CD4-positive, alpha-beta memory T cell (primary cell): ENCODE measurements around the gene TMEM50A. TPM values are rescaled to one million over a fixed set of nuclear protein-coding genes. Genes with fewer than 3 reads are reported as not detected.
"Not testable (repeated sequence)": the region's sequence is repeated elsewhere in the genome, so short reads cannot be mapped to it uniquely, and the experiment has no call there.

Experiments
- CTCF ChIA-PET: fragments of 350-600 bp; sonication (Branson Sonifier 250); formaldehyde crosslinking; loops from one replicate; lab custom pipeline; 2021; ENCODE audit warnings: inconsistent platforms; ENCODE audit not compliant: partially characterized antibody; lab: Charles Lee
- POLR2A ChIA-PET: fragments of 350-600 bp; sonication (Branson Sonifier 250); formaldehyde crosslinking; loops from one replicate; lab custom pipeline; 2021; ENCODE audit not compliant: partially characterized antibody; lab: Charles Lee
- DNase-seq, 5 donors: peaks; one replicate each; pipeline versions ENCODE4 v3.0.0 to v3.0.0-alpha.2; 2020 to 2022; ENCODE audit warnings: mixed read lengths in 1 of 5
- H3K27ac ChIP-seq: one replicate; pipeline ENCODE4 v1.7.0; 2013; ENCODE audit warnings: low read depth, low read length
- H3K27me3 ChIP-seq: 2 replicates; pipeline ENCODE4 v1.7.0; 2013; ENCODE audit warnings: mild to moderate bottlenecking, low read length, moderate library complexity; ENCODE audit not compliant: insufficient read depth
- H3K36me3 ChIP-seq: 2 replicates; pipeline ENCODE4 v1.7.0; 2013; ENCODE audit warnings: mild to moderate bottlenecking, low read length, moderate library complexity; ENCODE audit not compliant: insufficient read depth
- H3K4me1 ChIP-seq: 2 replicates; pipeline ENCODE4 v1.7.0; 2013; ENCODE audit warnings: mild to moderate bottlenecking, low read length, moderate library complexity; ENCODE audit not compliant: insufficient read depth
- H3K4me3 ChIP-seq, 2 donors: one replicate each; pipeline ENCODE4 v1.7.0; 2013; ENCODE audit warnings: low read length in 2 of 2, mild to moderate bottlenecking in 1 of 2
- H3K9me3 ChIP-seq, 2 donors: one replicate each; pipeline ENCODE4 v1.7.0; 2013; ENCODE audit warnings: low read length in 2 of 2, control low read depth in 1 of 2; ENCODE audit not compliant: control insufficient read depth in 1 of 2
- H3K27ac Mint-ChIP-seq, 7 donors: one replicate each; pipeline ENCODE4 v1.8.0; 2020 to 2021; ENCODE audit warnings: mixed read lengths in 7 of 7, mild to moderate bottlenecking in 6 of 7, inconsistent platforms in 3 of 7, moderate library complexity in 3 of 7
- H3K27me3 Mint-ChIP-seq, 2 donors: one replicate each; pipeline ENCODE4 v1.8.0; 2020 to 2021; ENCODE audit warnings: mixed read lengths in 2 of 2
- H3K36me3 Mint-ChIP-seq, 2 donors: one replicate each; pipeline ENCODE4 v1.8.0; 2020 to 2021; ENCODE audit warnings: mixed read lengths in 2 of 2, inconsistent platforms in 1 of 2, mild to moderate bottlenecking in 1 of 2
- H3K4me1 Mint-ChIP-seq, 4 donors: one replicate each; pipeline ENCODE4 v1.8.0; 2020 to 2021; ENCODE audit warnings: mixed read lengths in 4 of 4, mild to moderate bottlenecking in 1 of 4
- H3K4me3 Mint-ChIP-seq, 8 donors: one replicate each; pipeline ENCODE4 v1.8.0; 2020 to 2021; ENCODE audit warnings: mixed read lengths in 8 of 8, mild to moderate bottlenecking in 7 of 8, moderate library complexity in 6 of 8, inconsistent platforms in 3 of 8
- H3K9me3 Mint-ChIP-seq, 8 donors: one replicate each; pipeline ENCODE4 v1.8.0; 2020 to 2021; ENCODE audit warnings: mixed read lengths in 8 of 8, mild to moderate bottlenecking in 5 of 8, inconsistent platforms in 3 of 8, moderate library complexity in 1 of 8
- intact Hi-C: fragments of 100-400 bp; cut with micrococcal nuclease; formaldehyde crosslinking; loops from one replicate; pipeline ENCODE4 v1.15.1; 2023
- polyA plus RNA-seq, 2 donors: library from polyadenylated mRNA; unstranded; fragments of 300-500 nt; fragmentation: Illumina TruSeq; gene quantifications; one replicate each; pipeline ENCODE4 v1.2.3, GENCODE V29; 2021
- total RNA-seq, 2 experiments: library from RNA; stranded (reverse); gene quantifications; one replicate each; pipeline ENCODE4 v1.2.3, GENCODE V29; 2021

TMEM50A gene
- total and polyA plus RNA-seq, 4 experiments from 2014 or later, result 90.9 to 280 (median 143) TPM

GRCh38 chr1:25302330-25302729 is 35.8 kb upstream of the TMEM50A start:
- H3K9me3 Mint-ChIP-seq, CTCF ChIA-PET, H3K4me1 ChIP-seq, H3K27ac ChIP-seq, H3K4me1 Mint-ChIP-seq, DNase-seq, H3K9me3 ChIP-seq, POLR2A ChIA-PET, H3K27me3 Mint-ChIP-seq, H3K4me3 ChIP-seq, H3K36me3 ChIP-seq, H3K27me3 ChIP-seq, H3K36me3 Mint-ChIP-seq, H3K4me3 Mint-ChIP-seq, intact Hi-C loops: not testable (repeated sequence)
- peak overlapping the region in 3 of 7 donors; percentile 35 to 89 (median 62) for H3K27ac Mint-ChIP-seq

GRCh38 chr1:25304936-25305335 is 33.2 kb upstream of the TMEM50A start:
- H3K4me1 ChIP-seq, H3K9me3 ChIP-seq, CTCF ChIA-PET, H3K27me3 Mint-ChIP-seq, H3K27ac ChIP-seq, H3K4me1 Mint-ChIP-seq, POLR2A ChIA-PET, H3K36me3 Mint-ChIP-seq, H3K9me3 Mint-ChIP-seq, DNase-seq, H3K4me3 ChIP-seq, intact Hi-C loops, H3K36me3 ChIP-seq, H3K4me3 Mint-ChIP-seq, H3K27me3 ChIP-seq: not testable (repeated sequence)
- peak overlapping the region in 2 of 7 donors; percentile 59 to 77 for H3K27ac Mint-ChIP-seq

GRCh38 chr1:25308168-25308567 is 30.0 kb upstream of the TMEM50A start:
- POLR2A ChIA-PET, H3K4me3 ChIP-seq, H3K27me3 Mint-ChIP-seq, H3K27ac ChIP-seq, H3K27ac Mint-ChIP-seq, H3K4me3 Mint-ChIP-seq, H3K4me1 ChIP-seq, H3K27me3 ChIP-seq, H3K36me3 ChIP-seq, H3K9me3 Mint-ChIP-seq, H3K9me3 ChIP-seq, DNase-seq, H3K4me1 Mint-ChIP-seq, CTCF ChIA-PET, intact Hi-C loops, H3K36me3 Mint-ChIP-seq: not testable (repeated sequence)

- intact Hi-C loops, H3K4me3 ChIP-seq, H3K9me3 ChIP-seq, H3K27me3 Mint-ChIP-seq, POLR2A ChIA-PET, H3K27ac ChIP-seq, H3K4me3 Mint-ChIP-seq, H3K27me3 ChIP-seq, DNase-seq, H3K4me1 ChIP-seq, H3K27ac Mint-ChIP-seq, H3K4me1 Mint-ChIP-seq, H3K36me3 ChIP-seq, CTCF ChIA-PET: not testable (repeated sequence)
- peaks cover 0 to 12% (median 0%) of the 10 kb centered on the region in 8 donors for H3K9me3 Mint-ChIP-seq
- H3K36me3 Mint-ChIP-seq, result peaks cover 10 to 11% of the 10 kb centered on the region in 2 donors
These were observed 29.0 kb upstream of the TMEM50A start for GRCh38 chr1:25309085-25309484.

GRCh38 chr1:25309486-25309885 is 28.6 kb upstream of the TMEM50A start:
- H3K4me3 Mint-ChIP-seq, H3K36me3 ChIP-seq, DNase-seq, H3K4me3 ChIP-seq, H3K4me1 Mint-ChIP-seq, H3K27me3 ChIP-seq, H3K9me3 ChIP-seq, H3K27ac Mint-ChIP-seq, POLR2A ChIA-PET, intact Hi-C loops, CTCF ChIA-PET, H3K27ac ChIP-seq, H3K4me1 ChIP-seq, H3K27me3 Mint-ChIP-seq: not testable (repeated sequence)
- Mint-ChIP-seq H3K36me3 (peaks cover 11 to 12% of the 10 kb centered on the region in 2 donors), H3K9me3 (peaks cover 0 to 14% (median 0%) of the 10 kb centered on the region in 8 donors)

GRCh38 chr1:25312806-25313470 is 25.2 kb upstream of the TMEM50A start:
- H3K27me3 Mint-ChIP-seq, H3K27ac ChIP-seq, H3K4me3 Mint-ChIP-seq, H3K4me1 Mint-ChIP-seq, H3K36me3 ChIP-seq, DNase-seq, H3K4me1 ChIP-seq, H3K27me3 ChIP-seq, intact Hi-C loops, H3K9me3 ChIP-seq, POLR2A ChIA-PET, CTCF ChIA-PET, H3K4me3 ChIP-seq: not testable (repeated sequence)
- Mint-ChIP-seq H3K9me3 (peaks cover 0 to 15% (median 0%) of the 10 kb centered on the region in 8 donors), H3K27ac (peak overlapping the region in 1 of 7 donors; percentile 77), H3K36me3 (peaks cover 11% of the 10 kb centered on the region in 2 donors)

GRCh38 chr1:25320314-25320938 is 17.7 kb upstream of the TMEM50A start:
- H3K9me3 ChIP-seq, H3K4me1 Mint-ChIP-seq, H3K27me3 Mint-ChIP-seq, H3K9me3 Mint-ChIP-seq, H3K4me1 ChIP-seq, DNase-seq, H3K4me3 Mint-ChIP-seq, H3K4me3 ChIP-seq, CTCF ChIA-PET, H3K27me3 ChIP-seq, H3K27ac ChIP-seq, intact Hi-C loops, H3K36me3 Mint-ChIP-seq, POLR2A ChIA-PET, H3K36me3 ChIP-seq: not testable (repeated sequence)
- peak overlapping the region in 1 of 7 donors; percentile 85 for H3K27ac Mint-ChIP-seq
